Measurements from ENCODE around the gene PAMR1.
"Not testable (repeated sequence)": the region's sequence is repeated elsewhere in the genome, so short reads cannot be mapped to it uniquely, and the experiment has no call there.

PAMR1 gene

GRCh38 chr11:35525501-35526175 lies at the start of gene PAMR1:
TSS of gene PAMR1 (minus strand) at chr11:35525616. CDS start at chr11:35525585, 31 bp downstream.
- no peak for DNase-seq

- DNase-seq: no peak
These were observed 46.3 kb upstream of the PAMR1 start for GRCh38 chr11:35571696-35572095.

- DNase-seq: no peak
These were observed 42.5 kb upstream of the PAMR1 start for GRCh38 chr11:35567737-35568465.

GRCh38 chr11:35566885-35567284 lies 41.5 kb upstream of the PAMR1 start:
- no peak for DNase-seq

GRCh38 chr11:35566181-35566580 lies 40.8 kb upstream of the PAMR1 start:
- DNase-seq: no peak

- DNase-seq: no peak
These were observed 38.8 kb upstream of the PAMR1 start for GRCh38 chr11:35564245-35564595.

- no peak for DNase-seq
These were observed 38.2 kb upstream of the PAMR1 start for GRCh38 chr11:35563484-35564244.

GRCh38 chr11:35559949-35560348 lies 34.5 kb upstream of the PAMR1 start:
- no peak for DNase-seq

- no peak for DNase-seq
These were observed 33.1 kb upstream of the PAMR1 start for GRCh38 chr11:35558513-35558912.

GRCh38 chr11:35555488-35555887 lies 30.1 kb upstream of the PAMR1 start:
- no peak for DNase-seq

GRCh38 chr11:35554491-35555437 lies 29.3 kb upstream of the PAMR1 start:
- DNase-seq: no peak

GRCh38 chr11:35553831-35554230 lies 28.4 kb upstream of the PAMR1 start:
- DNase-seq: no peak

- no peak for DNase-seq
These were observed 27.6 kb upstream of the PAMR1 start for GRCh38 chr11:35553021-35553420.

- DNase-seq: no peak
These were observed 27.2 kb upstream of the PAMR1 start for GRCh38 chr11:35552616-35553015.

GRCh38 chr11:35550374-35551036 lies 25.1 kb upstream of the PAMR1 start:
- DNase-seq: no peak

- no peak for DNase-seq
These were observed 24.4 kb upstream of the PAMR1 start for GRCh38 chr11:35549787-35550186.

GRCh38 chr11:35548925-35549561 lies 23.6 kb upstream of the PAMR1 start:
- no peak for DNase-seq

GRCh38 chr11:35547995-35548394 lies 22.6 kb upstream of the PAMR1 start:
- not testable (repeated sequence) for DNase-seq

GRCh38 chr11:35546317-35546716 lies 20.9 kb upstream of the PAMR1 start:
- DNase-seq: no peak

- no peak for DNase-seq
These were observed 20.1 kb upstream of the PAMR1 start for GRCh38 chr11:35545391-35546003.

GRCh38 chr11:35543481-35543880 lies 18.1 kb upstream of the PAMR1 start:
- no peak for DNase-seq
